Measurements from ENCODE around the gene ZFAND6.
"Not testable (repeated sequence)": the region's sequence is repeated elsewhere in the genome, so short reads cannot be mapped to it uniquely, and the experiment has no call there.

GRCh38 chr15:80011041-80011523 is 48.4 kb upstream of the ZFAND6 start:
- not testable (repeated sequence) for TF ChIP-seq CTCF (IDR thresholded peaks at IDR 0.05; ENCODE audit: poor library complexity, severe bottlenecking); EZH2 (IDR thresholded peaks at IDR 0.05; ENCODE audit: borderline replicate concordance, insufficient read depth, low read length, poor library complexity, severe bottlenecking); REST (IDR thresholded peaks at IDR 0.05; ENCODE audit: borderline replicate concordance); POLR2AphosphoS5 (IDR thresholded peaks at IDR 0.05)
